ENCODE results near the gene JHY. TPM values are rescaled to one million over a fixed set of nuclear protein-coding genes. Genes with fewer than 3 reads are reported as not detected.

The JHY gene
- total and polyA plus RNA-seq, 2 of the 4 experiments (the other 2 are of a cell fraction), result 0.51 to 0.54 TPM

DNA sequence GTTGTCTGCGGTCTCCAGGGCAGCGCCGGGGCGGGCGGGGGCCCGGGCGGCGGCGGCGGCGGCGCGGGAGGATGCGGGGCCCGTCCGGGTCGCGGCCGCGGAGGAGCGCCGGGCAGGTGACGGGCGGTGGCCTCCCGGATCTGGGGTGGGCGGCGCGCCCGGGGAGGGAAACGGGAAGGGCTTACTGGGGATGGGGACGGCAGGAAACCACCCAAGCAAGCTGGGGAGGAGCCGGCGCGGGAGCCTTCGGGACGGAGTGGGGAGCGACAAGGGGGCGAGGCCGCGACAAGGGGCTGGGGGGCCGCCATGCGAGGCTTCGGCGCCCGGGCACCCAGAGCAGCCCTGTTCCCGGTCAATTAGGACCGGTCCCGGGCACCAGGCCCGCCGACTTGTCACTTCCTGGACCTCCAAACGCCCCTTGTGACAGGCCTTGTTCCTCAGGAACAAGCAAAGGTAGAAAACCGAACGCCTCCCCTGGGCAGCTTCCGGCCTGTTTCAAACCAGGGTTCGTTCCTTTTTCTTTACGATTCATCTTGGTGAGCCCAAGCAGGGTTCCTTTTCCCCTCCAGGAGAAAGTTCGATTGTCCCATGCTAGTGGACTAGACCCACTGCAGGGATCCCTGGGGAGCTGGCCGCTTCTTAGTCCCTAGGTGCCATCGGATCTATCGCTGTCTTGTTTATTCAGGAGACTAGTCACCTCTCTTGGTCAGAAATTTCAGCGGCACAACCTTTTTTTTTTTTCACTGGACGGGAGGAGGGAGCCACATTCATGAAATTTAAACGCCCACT is 492 bp downstream of the JHY start (continued):
- TF ChIP-seq MAFK (IDR thresholded peaks at IDR 0.05; ENCODE audit: low read depth, low read length) (no peak), CHD1 (IDR thresholded peaks at IDR 0.05; ENCODE audit: low read depth, low read length) (no peak)

DNA sequence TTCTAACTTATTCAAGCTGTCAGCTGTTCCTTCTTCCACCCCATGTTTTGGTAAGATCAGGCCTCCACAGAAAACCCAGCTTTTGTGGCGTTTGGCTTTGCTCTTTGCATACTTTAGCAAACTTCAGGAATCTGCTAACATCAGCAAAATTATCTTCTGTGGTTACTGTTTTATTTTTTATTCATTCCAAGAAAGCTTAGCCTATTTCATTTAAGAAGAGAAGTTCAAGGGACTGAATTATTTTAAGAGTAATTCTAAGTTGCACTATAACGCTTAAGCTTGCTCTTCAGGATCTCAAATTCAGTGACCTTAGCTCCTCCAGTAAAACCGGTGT is 1.1 kb downstream of the JHY start:
- Histone ChIP-seq H4K91ac (ENCODE audit: insufficient read depth, low read depth, low read length) (no peak overlapping the region), H3K18ac (ENCODE audit: low read depth, low read length) (no peak overlapping the region), H3K79me1 (ENCODE audit: low read depth in 1 of 2, low read length in 2 of 2) (no peaks in the 10 kb centered on the region), H3K4me2 (ENCODE audit: low read depth, low read length) (peak overlapping the region; percentile 84; the same call in 1 of the 2 replicates), H3K14ac (replicated peaks; ENCODE audit: low read depth, low read length) (no peak overlapping the region), H2AK9ac (replicated peaks; ENCODE audit: low read depth, low read length, poor library complexity) (no peak overlapping the region), H2BK15ac (ENCODE audit: low read depth, low read length) (no peak overlapping the region), H4K20me1 (ENCODE audit: insufficient read depth, low read length) (no peaks in the 10 kb centered on the region), H2BK5ac (ENCODE audit: low read depth, low read length, poor library complexity, severe bottlenecking) (no peak overlapping the region), H2BK20ac (ENCODE audit: low read depth, low read length) (no peak overlapping the region), H4K8ac (ENCODE audit: low read depth in 2 of 2, low read length in 2 of 2) (no peak overlapping the region), H3K4me3 (ENCODE audit: insufficient read depth, low read depth, low read length) (no peak overlapping the region), H3K36me3 (ENCODE audit: control insufficient read depth, insufficient read depth, low read length) (no peaks in the 10 kb centered on the region), H3K56ac (ENCODE audit: extremely low read depth, insufficient read depth, low read length) (no peak overlapping the region), H3K4ac (ENCODE audit: low read depth, low read length) (no peak overlapping the region), H3K23ac (ENCODE audit: low read depth, low read length) (no peak overlapping the region), H4K5ac (ENCODE audit: low read depth, low read length) (no peak overlapping the region), H2AK5ac (ENCODE audit: low read depth, low read length) (no peak overlapping the region), H2BK120ac (ENCODE audit: low read depth, low read length) (no peak overlapping the region), H3K27ac (ENCODE audit: insufficient read depth, low read length) (no peak overlapping the region), H3K27me3 (ENCODE audit: control insufficient read depth, insufficient read depth, low read length) (peaks cover 31% of the 10 kb centered on the region), H3K4me1 (ENCODE audit: control insufficient read depth, insufficient read depth, low read length) (no peaks in the 10 kb centered on the region), H3K9me3 (ENCODE audit: control insufficient read depth, insufficient read depth, low read length) (no peaks in the 10 kb centered on the region), H2AFZ (replicated peaks; ENCODE audit: low read length, poor library complexity) (peak overlapping the region; percentile 88), H3K9me1 (ENCODE audit: insufficient read depth, low read length) (no peaks in the 10 kb centered on the region), H3K9ac (ENCODE audit: low read depth, low read length) (no peak overlapping the region)
- WGBS, 2 experiments (ENCODE audit: extremely low coverage in 2 of 2, insufficient read length in 1 of 2), result 83% methylated on average over 1 of the region's 3 CpGs; no CpG with 5 or more reads in 1 of the 2 experiments
- ChIA-PET CTCF (interaction anchor here (0.7 to 1.5 kb wide), 3 partner anchors 12 to 303 kb away, joined by 3 read pairs; no protein-coding TSS in a partner anchor), POLR2A (ENCODE audit: unreplicated experiment) (no interaction called here)
- peak; percentile 99 for TF ChIP-seq MAFK (IDR thresholded peaks at IDR 0.05; ENCODE audit: low read depth, low read length)
- TF ChIP-seq RFX5 (IDR thresholded peaks at IDR 0.05; ENCODE audit: low read depth, low read length), result no peak
- TF ChIP-seq BHLHE40 (IDR thresholded peaks at IDR 0.05; ENCODE audit: low read depth, low read length), result no peak
- ATAC-seq (ENCODE audit: low read depth) (peak; percentile 61), DNase-seq (peak; percentile 55)
- intact Hi-C loops (cut with micrococcal nuclease) (no loop called here), in situ Hi-C loops (cut with MboI; ENCODE audit: low sequenced_read_pairs) (no loop called here), dilution Hi-C loops (cut with HindIII; ENCODE audit: low sequenced_read_pairs, unreplicated experiment) (no loop called here)
- no TSS peak for BruUV-seq (replicated peaks)
